Immature natural killer cell (primary cell): ENCODE results near the gene GRIK1. TPM values are rescaled to one million over a fixed set of nuclear protein-coding genes. Genes with fewer than 3 reads are reported as not detected.
"Not testable (repeated sequence)": the region's sequence is repeated elsewhere in the genome, so short reads cannot be mapped to it uniquely, and the experiment has no call there.

ENCODE experiments used
- DNase-seq, 3 donors: peaks; one replicate each; pipeline ENCODE4 v3.0.0; 2022; ENCODE audit warnings: mixed read lengths in 1 of 3
- H3K27ac Mint-ChIP-seq, 6 donors: one replicate each; pipeline ENCODE4 v1.8.0; 2020; ENCODE audit warnings: mixed read lengths in 6 of 6, mild to moderate bottlenecking in 5 of 6, inconsistent platforms in 4 of 6, moderate library complexity in 3 of 6
- H3K27me3 Mint-ChIP-seq, 3 donors: one replicate each; pipeline ENCODE4 v1.8.0; 2020 to 2021; ENCODE audit warnings: low read depth in 3 of 3, mild to moderate bottlenecking in 3 of 3, mixed read lengths in 3 of 3, moderate library complexity in 3 of 3, inconsistent platforms in 1 of 3
- H3K36me3 Mint-ChIP-seq, 3 donors: one replicate each; pipeline ENCODE4 v1.8.0; 2020; ENCODE audit warnings: mixed read lengths in 3 of 3, inconsistent platforms in 2 of 3, mild to moderate bottlenecking in 2 of 3
- H3K4me1 Mint-ChIP-seq, 2 donors: one replicate each; pipeline ENCODE4 v1.8.0; 2020; ENCODE audit warnings: inconsistent platforms in 2 of 2, mild to moderate bottlenecking in 2 of 2, mixed read lengths in 2 of 2, moderate library complexity in 1 of 2
- H3K4me3 Mint-ChIP-seq, 5 donors: one replicate each; pipeline ENCODE4 v1.8.0; 2020; ENCODE audit warnings: mild to moderate bottlenecking in 5 of 5, mixed read lengths in 5 of 5, inconsistent platforms in 3 of 5, moderate library complexity in 3 of 5
- H3K9me3 Mint-ChIP-seq, 6 donors: one replicate each; pipeline ENCODE4 v1.8.0; 2020; ENCODE audit warnings: mild to moderate bottlenecking in 6 of 6, mixed read lengths in 6 of 6, inconsistent platforms in 4 of 6, moderate library complexity in 3 of 6
- polyA plus RNA-seq, 3 donors: library from polyadenylated mRNA; unstranded; fragments of 300-500 nt; fragmentation: Illumina TruSeq; gene quantifications; one replicate each; pipeline ENCODE4 v1.2.3, GENCODE V29; 2021

The GRIK1 gene
- polyA plus RNA-seq, 3 donors from 2014 or later: not detected

GRCh38 chr21:29616209-29616751 lies 323.5 kb downstream of the GRIK1 start:
- no peak overlapping the region for H3K4me3 Mint-ChIP-seq
- H3K4me1 Mint-ChIP-seq: no peaks in the 10 kb centered on the region
- no peak for DNase-seq
- peaks cover 0 to 8% (median 4%) of the 10 kb centered on the region in 6 donors for H3K9me3 Mint-ChIP-seq
- H3K36me3 Mint-ChIP-seq: no peaks in the 10 kb centered on the region
- H3K27me3 Mint-ChIP-seq: peaks cover 0 to 4% (median 3%) of the 10 kb centered on the region in 3 donors
- no peak overlapping the region for H3K27ac Mint-ChIP-seq

- peaks cover 0 to 4% (median 3%) of the 10 kb centered on the region in 3 donors for H3K27me3 Mint-ChIP-seq
- peaks cover 0 to 10% (median 4%) of the 10 kb centered on the region in 6 donors for H3K9me3 Mint-ChIP-seq
- H3K4me3 Mint-ChIP-seq: no peak overlapping the region
- no peaks in the 10 kb centered on the region for H3K36me3 Mint-ChIP-seq
- H3K4me1 Mint-ChIP-seq: no peaks in the 10 kb centered on the region
- DNase-seq: no peak
- H3K27ac Mint-ChIP-seq: no peak overlapping the region
Measured at GRCh38 chr21:29613877-29614276, 325.9 kb downstream of the GRIK1 start.

GRCh38 chr21:29613021-29613420 lies 326.8 kb downstream of the GRIK1 start:
- H3K27me3 Mint-ChIP-seq: peaks cover 0 to 4% (median 2%) of the 10 kb centered on the region in 3 donors
- H3K27ac Mint-ChIP-seq: no peak overlapping the region
- peaks cover 0 to 6% (median 3%) of the 10 kb centered on the region in 6 donors for H3K9me3 Mint-ChIP-seq
- H3K4me3 Mint-ChIP-seq: no peak overlapping the region
- DNase-seq: no peak
- H3K4me1 Mint-ChIP-seq: no peaks in the 10 kb centered on the region
- H3K36me3 Mint-ChIP-seq: no peaks in the 10 kb centered on the region

GRCh38 chr21:29610779-29611360 lies 328.9 kb downstream of the GRIK1 start:
- no peaks in the 10 kb centered on the region for H3K4me1 Mint-ChIP-seq
- peaks cover 0 to 3% (median 2%) of the 10 kb centered on the region in 3 donors for H3K27me3 Mint-ChIP-seq
- H3K27ac Mint-ChIP-seq: no peak overlapping the region
- H3K36me3 Mint-ChIP-seq: no peaks in the 10 kb centered on the region
- peaks cover 0 to 6% (median 1%) of the 10 kb centered on the region in 6 donors for H3K9me3 Mint-ChIP-seq
- H3K4me3 Mint-ChIP-seq: no peak overlapping the region
- DNase-seq: no peak

- Mint-ChIP-seq H3K4me1 (no peaks in the 10 kb centered on the region), H3K9me3 (peaks cover 0 to 4% (median 0%) of the 10 kb centered on the region in 6 donors), H3K27ac (no peak overlapping the region), H3K36me3 (peaks cover 0 to under 1% (median 0%) of the 10 kb centered on the region in 3 donors), H3K4me3 (no peak overlapping the region), H3K27me3 (peaks cover 0 to 3% (median 0%) of the 10 kb centered on the region in 3 donors)
- DNase-seq: no peak
Measured at GRCh38 chr21:29606613-29607012, 333.2 kb downstream of the GRIK1 start.

- H3K27me3 Mint-ChIP-seq, H3K4me1 Mint-ChIP-seq, H3K36me3 Mint-ChIP-seq, H3K9me3 Mint-ChIP-seq, H3K27ac Mint-ChIP-seq, DNase-seq, H3K4me3 Mint-ChIP-seq: not testable (repeated sequence)
Measured at GRCh38 chr21:29605219-29605618, 334.6 kb downstream of the GRIK1 start.

GRCh38 chr21:29604076-29604475 lies 335.7 kb downstream of the GRIK1 start:
- DNase-seq: no peak
- H3K36me3 Mint-ChIP-seq: peaks cover 0 to 4% (median 0%) of the 10 kb centered on the region in 3 donors
- no peaks in the 10 kb centered on the region for H3K4me1 Mint-ChIP-seq
- H3K27me3 Mint-ChIP-seq: peaks cover 0 to 3% (median 3%) of the 10 kb centered on the region in 3 donors
- H3K4me3 Mint-ChIP-seq: no peak overlapping the region
- no peak overlapping the region for H3K27ac Mint-ChIP-seq
- H3K9me3 Mint-ChIP-seq: peaks cover 0 to 6% (median 0%) of the 10 kb centered on the region in 6 donors

- no peak for DNase-seq
- Mint-ChIP-seq H3K4me3 (no peak overlapping the region), H3K27me3 (peaks cover 0 to 3% (median 0%) of the 10 kb centered on the region in 3 donors), H3K9me3 (peaks cover 0 to 9% (median 0%) of the 10 kb centered on the region in 6 donors), H3K36me3 (peaks cover 0 to 7% (median 4%) of the 10 kb centered on the region in 3 donors), H3K27ac (no peak overlapping the region), H3K4me1 (no peaks in the 10 kb centered on the region)
Measured at GRCh38 chr21:29601047-29601446, 338.7 kb downstream of the GRIK1 start.

- Mint-ChIP-seq H3K27ac (no peak overlapping the region), H3K27me3 (peaks cover 0 to 1% (median 0%) of the 10 kb centered on the region in 3 donors), H3K4me3 (no peak overlapping the region), H3K4me1 (no peaks in the 10 kb centered on the region), H3K9me3 (peaks cover 0 to 18% (median 1%) of the 10 kb centered on the region in 6 donors), H3K36me3 (no peaks in the 10 kb centered on the region)
- no peak for DNase-seq
Measured at GRCh38 chr21:29586696-29587095, 353.1 kb downstream of the GRIK1 start.

- Mint-ChIP-seq H3K9me3 (peaks cover 0 to 18% (median under 1%) of the 10 kb centered on the region in 6 donors), H3K27me3 (peaks cover 0 to 1% (median 0%) of the 10 kb centered on the region in 3 donors), H3K4me3 (no peak overlapping the region), H3K36me3 (no peaks in the 10 kb centered on the region), H3K4me1 (no peaks in the 10 kb centered on the region), H3K27ac (no peak overlapping the region)
- DNase-seq: no peak
Measured at GRCh38 chr21:29585462-29585861, 354.3 kb downstream of the GRIK1 start.

- DNase-seq: no peak
- Mint-ChIP-seq H3K9me3 (peaks cover 0 to 4% (median 0%) of the 10 kb centered on the region in 6 donors), H3K4me1 (no peaks in the 10 kb centered on the region), H3K27ac (no peak overlapping the region), H3K4me3 (no peak overlapping the region), H3K36me3 (no peaks in the 10 kb centered on the region), H3K27me3 (peaks cover 0 to 1% (median 0%) of the 10 kb centered on the region in 3 donors)
Measured at GRCh38 chr21:29583424-29583924, 356.3 kb downstream of the GRIK1 start.

GRCh38 chr21:29582855-29583254 lies 356.9 kb downstream of the GRIK1 start:
- Mint-ChIP-seq H3K27me3 (peaks cover 0 to 1% (median 0%) of the 10 kb centered on the region in 3 donors), H3K9me3 (peaks cover 0 to 2% (median 0%) of the 10 kb centered on the region in 6 donors), H3K4me1 (no peaks in the 10 kb centered on the region), H3K36me3 (no peaks in the 10 kb centered on the region), H3K27ac (no peak overlapping the region), H3K4me3 (no peak overlapping the region)
- DNase-seq: no peak

- Mint-ChIP-seq H3K36me3 (peaks cover 0 to 4% (median 3%) of the 10 kb centered on the region in 3 donors), H3K4me3 (no peak overlapping the region), H3K9me3 (peaks cover 0 to 2% (median 0%) of the 10 kb centered on the region in 6 donors), H3K4me1 (no peaks in the 10 kb centered on the region), H3K27ac (no peak overlapping the region), H3K27me3 (peaks cover 0 to 3% (median 1%) of the 10 kb centered on the region in 3 donors)
- DNase-seq: no peak
Measured at GRCh38 chr21:29581393-29581792, 358.4 kb downstream of the GRIK1 start.

- Mint-ChIP-seq H3K27me3 (peaks cover 0 to 5% (median 1%) of the 10 kb centered on the region in 3 donors), H3K4me3 (no peak overlapping the region), H3K9me3 (peaks cover 0 to 2% (median 0%) of the 10 kb centered on the region in 6 donors), H3K27ac (no peak overlapping the region), H3K4me1 (no peaks in the 10 kb centered on the region), H3K36me3 (peaks cover 0 to 9% (median 4%) of the 10 kb centered on the region in 3 donors)
- DNase-seq: no peak
Measured at GRCh38 chr21:29580732-29581285, 359.0 kb downstream of the GRIK1 start.
